ENCODE results near the gene NEURL3. TPM values are rescaled to one million over a fixed set of nuclear protein-coding genes. Genes with fewer than 3 reads are reported as not detected.
"Not testable (repeated sequence)": the region's sequence is repeated elsewhere in the genome, so short reads cannot be mapped to it uniquely, and the experiment has no call there.

Gene NEURL3
- total RNA-seq: under 1 TPM in 1 of 2 donors, not detected in 1; 0.31 TPM
- long read RNA-seq: 0 reads

GRCh38 chr2:96505231-96505889 lies at the start of gene NEURL3:
NEURL3 (minus strand) TSS chr2:96505357; CDS start chr2:96505286, 71 bp downstream.
- ATAC-seq: no peak
- intact Hi-C loops (cut with DNase I): loop anchor here (5.0 to 10.0 kb wide), 4 partner anchors 33 to 371 kb away; partner anchors contain the start of gene ASTL (in 2 of the 2)
- DNase-seq: no peak

GRCh38 chr2:96554293-96555145 lies 49.4 kb upstream of the NEURL3 start:
- intact Hi-C loops (cut with DNase I): no loop called here
- ATAC-seq (peak; percentile 59 to 79), DNase-seq (peak; percentile 74)

- intact Hi-C loops (cut with DNase I); DNase-seq; ATAC-seq: not testable (repeated sequence)
Measured at GRCh38 chr2:96553957-96554292, 48.8 kb upstream of the NEURL3 start.

GRCh38 chr2:96553176-96553956 lies 48.2 kb upstream of the NEURL3 start:
- intact Hi-C loops (cut with DNase I): no loop called here
- peak in 1 of 2 donors; percentile 2 for ATAC-seq
- no peak for DNase-seq

GRCh38 chr2:96552315-96553175 lies 47.4 kb upstream of the NEURL3 start:
- ATAC-seq (no peak), DNase-seq (no peak)
- intact Hi-C loops (cut with DNase I): no loop called here

- ATAC-seq: no peak
- DNase-seq: no peak
- intact Hi-C loops (cut with DNase I): no loop called here
Measured at GRCh38 chr2:96551605-96552314, 46.6 kb upstream of the NEURL3 start.

- intact Hi-C loops (cut with DNase I): no loop called here
- ATAC-seq: no peak
- no peak for DNase-seq
Measured at GRCh38 chr2:96550787-96551604, 45.8 kb upstream of the NEURL3 start.

- DNase-seq (no peak), ATAC-seq (peak in 1 of 2 donors; percentile 38)
- intact Hi-C loops (cut with DNase I): no loop called here
Measured at GRCh38 chr2:96549967-96550786, 45.0 kb upstream of the NEURL3 start.

GRCh38 chr2:96549466-96549785 lies 44.3 kb upstream of the NEURL3 start:
- DNase-seq (no peak), ATAC-seq (no peak)
- intact Hi-C loops (cut with DNase I): no loop called here

- intact Hi-C loops (cut with DNase I): no loop called here
- no peak for DNase-seq
- no peak for ATAC-seq
Measured at GRCh38 chr2:96548558-96549465, 43.7 kb upstream of the NEURL3 start.

GRCh38 chr2:96547731-96548171 lies 42.6 kb upstream of the NEURL3 start:
- no peak for DNase-seq
- intact Hi-C loops (cut with DNase I): no loop called here
- no peak for ATAC-seq

- intact Hi-C loops (cut with DNase I): no loop called here
- no peak for ATAC-seq
- no peak for DNase-seq
Measured at GRCh38 chr2:96547203-96547641, 42.1 kb upstream of the NEURL3 start.

GRCh38 chr2:96546797-96547196 lies 41.6 kb upstream of the NEURL3 start:
- ATAC-seq: no peak
- intact Hi-C loops (cut with DNase I): no loop called here
- no peak for DNase-seq

GRCh38 chr2:96546321-96546720 lies 41.2 kb upstream of the NEURL3 start:
- intact Hi-C loops (cut with DNase I): no loop called here
- DNase-seq (no peak), ATAC-seq (no peak)

- DNase-seq: no peak
- intact Hi-C loops (cut with DNase I): no loop called here
- no peak for ATAC-seq
Measured at GRCh38 chr2:96542357-96542977, 37.3 kb upstream of the NEURL3 start.

Data from left cardiac atrium (tissue), 4 donors.